ENCODE results near the gene SLC7A5. TPM values are rescaled to one million over a fixed set of nuclear protein-coding genes. Genes with fewer than 3 reads are reported as not detected.

The SLC7A5 gene
- total and polyA plus RNA-seq, 2 of the 13 experiments (the other 11 are each of a cell fraction or from before 2014, with no cell fraction given), result 79.6 to 155 TPM

- TF ChIP-seq ZFP91 (CRISPR knock-in tag; IDR thresholded peaks at IDR 0.05; ENCODE audit: borderline replicate concordance) (0 out of 2 replicates have a peak, but pooled peaks have one; percentile 26), ZBTB40 (IDR thresholded peaks at IDR 0.05) (no peak), ZBTB40 (CRISPR knock-in tag; IDR thresholded peaks at IDR 0.05) (peak; percentile 53; the same call in 1 of the 2 replicates), ZBTB33 (CRISPR knock-in tag; IDR thresholded peaks at IDR 0.05) (peak; percentile 38; the same call in 1 of the 2 replicates), ZNF768 (CRISPR knock-in tag; IDR thresholded peaks at IDR 0.05) (peak; percentile 68; the same call in 1 of the 2 replicates), ZNF451 (CRISPR knock-in tag; IDR thresholded peaks at IDR 0.05) (peak; percentile 81; the same call in 1 of the 2 replicates)
Observed at GRCh38 chr16:87880117-87880696, 10.9 kb upstream of the SLC7A5 start (continued).
